Measurements from ENCODE around the gene RFESD.
"Not testable (repeated sequence)": the region's sequence is repeated elsewhere in the genome, so short reads cannot be mapped to it uniquely, and the experiment has no call there.

Gene RFESD

GRCh38 chr5:95630394-95630917 lies 16.1 kb upstream of the RFESD start:
- DNase-seq, result no peak

GRCh38 chr5:95631255-95631958 lies 15.2 kb upstream of the RFESD start:
- DNase-seq, result no peak

GRCh38 chr5:95631991-95632675 lies 14.4 kb upstream of the RFESD start:
- DNase-seq, result no peak

GRCh38 chr5:95632942-95633341 lies 13.6 kb upstream of the RFESD start:
- not testable (repeated sequence) for DNase-seq

GRCh38 chr5:95633671-95634070 lies 12.9 kb upstream of the RFESD start:
- DNase-seq, result no peak

GRCh38 chr5:95634081-95634480 lies 12.5 kb upstream of the RFESD start:
- DNase-seq, result no peak

GRCh38 chr5:95638632-95639031 lies 7.9 kb upstream of the RFESD start:
- no peak for DNase-seq

- DNase-seq, result no peak
These were observed 4.8 kb upstream of the RFESD start for GRCh38 chr5:95641741-95642220.

GRCh38 chr5:95643152-95643551 lies 3.4 kb upstream of the RFESD start:
- DNase-seq, result no peak

- no peak for DNase-seq
These were observed 2.1 kb upstream of the RFESD start for GRCh38 chr5:95644351-95645042.

- not testable (repeated sequence) for DNase-seq
These were observed 380 bp upstream of the RFESD start for GRCh38 chr5:95646226-95646568.

GRCh38 chr5:95647886-95648860 lies 1.6 kb downstream of the RFESD start:
- DNase-seq, result no peak

- DNase-seq, result no peak
These were observed 2.7 kb downstream of the RFESD start for GRCh38 chr5:95649274-95649673.

GRCh38 chr5:95649842-95650620 lies 3.5 kb downstream of the RFESD start:
- no peak for DNase-seq

GRCh38 chr5:95652849-95653248 lies 6.3 kb downstream of the RFESD start:
- no peak for DNase-seq

GRCh38 chr5:95654196-95654595 lies 7.6 kb downstream of the RFESD start:
- DNase-seq, result no peak

- DNase-seq, result no peak
These were observed 9.0 kb downstream of the RFESD start for GRCh38 chr5:95655575-95655974.

GRCh38 chr5:95660060-95660459 lies 13.5 kb downstream of the RFESD start:
- DNase-seq, result no peak

GRCh38 chr5:95662946-95663345 lies 16.4 kb downstream of the RFESD start:
- no peak for DNase-seq

- DNase-seq, result no peak
These were observed 17.7 kb downstream of the RFESD start for GRCh38 chr5:95664204-95664786.

- DNase-seq, result no peak
These were observed 20.6 kb downstream of the RFESD start for GRCh38 chr5:95667061-95667618.
